A549 (cell line): ENCODE data around the gene PPP1R9A.

Experiments used
- BHLHE40 ChIP-seq: IDR thresholded peaks from 2 replicates; pipeline ENCODE4 v1.6.1; 2012; ENCODE audit warnings: low read depth, low read length, inconsistent platforms
- HDAC2 ChIP-seq: fragments of 200-600 bp; sonication (generic); IDR thresholded peaks from 2 replicates; pipeline ENCODE4 v1.6.1; 2016
- POLR2A ChIP-seq: IDR thresholded peaks from 2 replicates; pipeline ENCODE4 v1.6.1; 2012; ENCODE audit warnings: mild to moderate bottlenecking, low read length
- RAD21 ChIP-seq, 2 experiments: fragments of >200 bp in 1 of 2; sonication (Bioruptor Twin) in 1 of 2; formaldehyde crosslinking in 1 of 2; IDR thresholded peaks in 1 of 2; conservative IDR thresholded peaks in 1 of 2; 2 replicates in 1 of 2; 3 replicates in 1 of 2; pipeline ENCODE4 v1.6.1; 2012 to 2018; ENCODE audit warnings: inconsistent platforms in 1 of 2
- TF ChIP-seq, protein P1 (sequence below): fragments of >200 bp; sonication (Bioruptor Twin); formaldehyde crosslinking; IDR thresholded peaks from 3 replicates; pipeline ENCODE4 v1.5.1; 2016
- TF ChIP-seq, protein P2 (sequence below): fragments of 450-650 bp; IDR thresholded peaks from 2 replicates; pipeline ENCODE4 v1.6.1; 2014; ENCODE audit warnings: antibody characterized with exemption
- TF ChIP-seq, protein P3 (sequence below): IDR thresholded peaks from 2 replicates; pipeline ENCODE4 v1.6.1; 2012

DNA sequence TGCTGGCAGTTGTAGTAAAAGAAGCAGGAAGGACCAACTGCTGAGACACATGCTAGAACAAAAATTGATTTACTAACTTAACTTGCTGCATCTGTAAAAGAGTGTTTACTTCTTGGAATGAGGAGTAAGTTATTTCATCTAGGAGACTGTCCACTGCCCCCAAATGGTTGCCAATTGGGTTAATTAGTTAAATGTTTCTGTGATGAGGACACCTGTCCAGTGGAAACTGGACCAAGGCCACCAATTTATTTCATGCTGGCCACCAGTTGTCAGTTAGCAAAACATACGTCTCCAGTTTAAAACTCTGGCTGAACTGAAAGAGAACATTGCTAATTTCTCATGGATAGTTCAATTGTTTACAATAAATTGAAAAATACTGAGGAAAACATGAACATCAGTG, 191.7 kb downstream of the PPP1R9A start:
- TF ChIP-seq POLR2A (no peak), RAD21 (conservative IDR thresholded peaks at IDR 0.05 in 1 of 2, IDR thresholded peaks at IDR 0.05 in 1 of 2) (no peak), HDAC2 (no peak), BHLHE40 (no peak)
- TF ChIP-seq, protein P1, sequence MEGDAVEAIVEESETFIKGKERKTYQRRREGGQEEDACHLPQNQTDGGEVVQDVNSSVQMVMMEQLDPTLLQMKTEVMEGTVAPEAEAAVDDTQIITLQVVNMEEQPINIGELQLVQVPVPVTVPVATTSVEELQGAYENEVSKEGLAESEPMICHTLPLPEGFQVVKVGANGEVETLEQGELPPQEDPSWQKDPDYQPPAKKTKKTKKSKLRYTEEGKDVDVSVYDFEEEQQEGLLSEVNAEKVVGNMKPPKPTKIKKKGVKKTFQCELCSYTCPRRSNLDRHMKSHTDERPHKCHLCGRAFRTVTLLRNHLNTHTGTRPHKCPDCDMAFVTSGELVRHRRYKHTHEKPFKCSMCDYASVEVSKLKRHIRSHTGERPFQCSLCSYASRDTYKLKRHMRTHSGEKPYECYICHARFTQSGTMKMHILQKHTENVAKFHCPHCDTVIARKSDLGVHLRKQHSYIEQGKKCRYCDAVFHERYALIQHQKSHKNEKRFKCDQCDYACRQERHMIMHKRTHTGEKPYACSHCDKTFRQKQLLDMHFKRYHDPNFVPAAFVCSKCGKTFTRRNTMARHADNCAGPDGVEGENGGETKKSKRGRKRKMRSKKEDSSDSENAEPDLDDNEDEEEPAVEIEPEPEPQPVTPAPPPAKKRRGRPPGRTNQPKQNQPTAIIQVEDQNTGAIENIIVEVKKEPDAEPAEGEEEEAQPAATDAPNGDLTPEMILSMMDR = no peak
- TF ChIP-seq, protein P2, sequence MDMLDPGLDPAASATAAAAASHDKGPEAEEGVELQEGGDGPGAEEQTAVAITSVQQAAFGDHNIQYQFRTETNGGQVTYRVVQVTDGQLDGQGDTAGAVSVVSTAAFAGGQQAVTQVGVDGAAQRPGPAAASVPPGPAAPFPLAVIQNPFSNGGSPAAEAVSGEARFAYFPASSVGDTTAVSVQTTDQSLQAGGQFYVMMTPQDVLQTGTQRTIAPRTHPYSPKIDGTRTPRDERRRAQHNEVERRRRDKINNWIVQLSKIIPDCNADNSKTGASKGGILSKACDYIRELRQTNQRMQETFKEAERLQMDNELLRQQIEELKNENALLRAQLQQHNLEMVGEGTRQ = no peak
- TF ChIP-seq, protein P3, sequence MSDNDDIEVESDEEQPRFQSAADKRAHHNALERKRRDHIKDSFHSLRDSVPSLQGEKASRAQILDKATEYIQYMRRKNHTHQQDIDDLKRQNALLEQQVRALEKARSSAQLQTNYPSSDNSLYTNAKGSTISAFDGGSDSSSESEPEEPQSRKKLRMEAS = no peak
